Activated CD4-positive, CD25-positive, alpha-beta regulatory T cell treated with anti-CD3 and anti-CD28 coated beads, Interleukin-2, amount 50 U/mL, for 24 hours (primary cell): ENCODE measurements around the gene ZNF410.
"Not testable (repeated sequence)": the region's sequence is repeated elsewhere in the genome, so short reads cannot be mapped to it uniquely, and the experiment has no call there.

ENCODE experiments used
- ATAC-seq, 2 donors: fragments of 150-1000 bp; cut with Tn5 transposase; one replicate each; pipeline ENCODE4 v1.10.0; 2021; ENCODE audit warnings: mild to moderate bottlenecking in 1 of 2, moderate library complexity in 1 of 2

Gene ZNF410

GRCh38 chr14:73886449-73887317 lies at the start of gene ZNF410:
Gene ZNF410, plus strand, starts transcription at chr14:73886859. Its CDS starts 5,317 bp downstream, at chr14:73892176.
- ATAC-seq: peak; percentile 99

GRCh38 chr14:73838293-73839034 lies 48.2 kb upstream of the ZNF410 start:
- not testable (repeated sequence) for ATAC-seq

GRCh38 chr14:73842201-73842600 lies 44.5 kb upstream of the ZNF410 start:
- no peak for ATAC-seq

GRCh38 chr14:73842851-73843250 lies 43.8 kb upstream of the ZNF410 start:
- ATAC-seq: no peak

- no peak for ATAC-seq
Observed at GRCh38 chr14:73843296-73843695, 43.4 kb upstream of the ZNF410 start.

GRCh38 chr14:73846947-73847346 lies 39.7 kb upstream of the ZNF410 start:
- ATAC-seq: no peak

GRCh38 chr14:73851000-73851399 lies 35.7 kb upstream of the ZNF410 start:
- no peak for ATAC-seq

- ATAC-seq: peak; percentile 94 to 95
Observed at GRCh38 chr14:73851567-73852382, 34.9 kb upstream of the ZNF410 start, which contains the start of gene PTGR2. Gene PTGR2, plus strand, starts transcription at chr14:73851831. Its CDS starts 7,032 bp downstream, at chr14:73858863.

- ATAC-seq: no peak
Observed at GRCh38 chr14:73859145-73859544, 27.5 kb upstream of the ZNF410 start.

- no peak for ATAC-seq
Observed at GRCh38 chr14:73861073-73861472, 25.6 kb upstream of the ZNF410 start.

- no peak for ATAC-seq
Observed at GRCh38 chr14:73862480-73862879, 24.2 kb upstream of the ZNF410 start.

- no peak for ATAC-seq
Observed at GRCh38 chr14:73863209-73863608, 23.4 kb upstream of the ZNF410 start.

- no peak for ATAC-seq
Observed at GRCh38 chr14:73865534-73866113, 21.0 kb upstream of the ZNF410 start.

- ATAC-seq: not testable (repeated sequence)
Observed at GRCh38 chr14:73869754-73870153, 16.9 kb upstream of the ZNF410 start.

GRCh38 chr14:73870525-73871235 lies 16.0 kb upstream of the ZNF410 start:
- no peak for ATAC-seq

- ATAC-seq: no peak
Observed at GRCh38 chr14:73873660-73874059, 13.0 kb upstream of the ZNF410 start.

GRCh38 chr14:73877790-73878189 lies 8.9 kb upstream of the ZNF410 start:
- no peak for ATAC-seq

- ATAC-seq: no peak
Observed at GRCh38 chr14:73878436-73878835, 8.2 kb upstream of the ZNF410 start.

GRCh38 chr14:73879027-73879426 lies 7.6 kb upstream of the ZNF410 start:
- ATAC-seq: no peak

GRCh38 chr14:73884438-73885190 lies 2.0 kb upstream of the ZNF410 start:
- no peak for ATAC-seq

GRCh38 chr14:73887318-73887616 lies 608 bp downstream of the ZNF410 start:
- ATAC-seq: no peak
